ENCODE measurements around the gene BTBD8. TPM values are rescaled to one million over a fixed set of nuclear protein-coding genes. Genes with fewer than 3 reads are reported as not detected.
A peak's percentile ranks its signal among the peaks of the same experiment; 100 is the strongest.

The BTBD8 gene
- total RNA-seq, 1 experiment from 2014 or later: 3.9 TPM

DNA sequence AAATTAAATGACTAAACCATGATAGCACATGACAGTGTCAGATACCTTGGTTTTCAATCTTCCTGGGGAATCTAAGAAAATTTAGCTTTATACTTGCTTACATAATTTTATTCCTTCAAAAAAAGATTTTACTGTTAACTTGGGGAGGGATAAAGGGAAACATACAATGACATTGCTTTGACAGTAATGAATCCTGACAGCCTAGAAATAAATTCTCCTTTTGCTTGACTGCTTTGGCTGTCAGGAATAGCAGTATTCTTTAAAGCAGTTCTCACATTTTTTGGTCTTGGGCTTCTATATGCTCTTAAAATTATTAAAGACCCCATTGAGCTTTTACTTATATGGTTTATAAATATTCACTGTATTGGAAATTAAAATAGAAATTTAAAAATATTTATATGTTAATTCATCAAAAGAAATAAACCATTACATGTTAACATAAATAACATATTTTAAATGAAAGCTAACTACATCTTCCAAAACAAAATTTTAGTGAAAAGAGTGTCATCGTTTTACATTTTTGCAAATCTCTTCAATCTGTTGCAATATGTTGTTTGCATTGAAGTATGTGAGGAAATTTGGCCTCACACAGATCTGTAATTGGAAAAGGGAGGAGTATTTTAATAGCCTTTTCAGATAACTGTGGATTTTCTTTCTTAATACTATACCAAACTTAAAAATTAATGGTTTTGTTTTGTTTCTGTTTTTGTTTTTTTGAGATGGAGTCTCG is 34.2 kb upstream of the BTBD8 start:
- Histone ChIP-seq H3K4me3 (ENCODE audit: low read length) (no peak overlapping the region), H3K27me3 (ENCODE audit: low read length) (no peaks in the 10 kb centered on the region), H2AFZ (ENCODE audit: low read length) (no peak overlapping the region), H3K4me2 (ENCODE audit: low read length) (no peak overlapping the region), H3K27ac (ENCODE audit: low read length) (no peak overlapping the region), H3K36me3 (ENCODE audit: low read depth, low read length) (no peaks in the 10 kb centered on the region), H4K20me1 (ENCODE audit: low read length) (no peaks in the 10 kb centered on the region), H3K9ac (ENCODE audit: low read length) (no peak overlapping the region), H3K4me1 (ENCODE audit: insufficient read depth, low read length) (no peaks in the 10 kb centered on the region), H3K9me3 (ENCODE audit: low read length) (no peaks in the 10 kb centered on the region), H3K79me2 (ENCODE audit: low read length) (no peaks in the 10 kb centered on the region), H3F3A (ENCODE audit: low read length, unreplicated experiment) (no peaks in the 10 kb centered on the region), H3K9me2 (replicated peaks; ENCODE audit: low read length) (no peaks in the 10 kb centered on the region)
- BruUV-seq (replicated peaks): no TSS peak
- ATAC-seq (no peak), DNase-seq (no peak)
- ChIA-PET POLR2A (ENCODE audit: unreplicated experiment) (no interaction called here), CTCF (no interaction called here)
- intact Hi-C loops (cut with micrococcal nuclease): no loop called here
- TF ChIP-seq EZH2 (IDR thresholded peaks at IDR 0.05; ENCODE audit: low read length, unreplicated experiment) (no peak), EZH2phosphoT487 (IDR thresholded peaks at IDR 0.05; ENCODE audit: borderline replicate concordance, low read length) (no peak)
- TF ChIP-seq, protein P1, sequence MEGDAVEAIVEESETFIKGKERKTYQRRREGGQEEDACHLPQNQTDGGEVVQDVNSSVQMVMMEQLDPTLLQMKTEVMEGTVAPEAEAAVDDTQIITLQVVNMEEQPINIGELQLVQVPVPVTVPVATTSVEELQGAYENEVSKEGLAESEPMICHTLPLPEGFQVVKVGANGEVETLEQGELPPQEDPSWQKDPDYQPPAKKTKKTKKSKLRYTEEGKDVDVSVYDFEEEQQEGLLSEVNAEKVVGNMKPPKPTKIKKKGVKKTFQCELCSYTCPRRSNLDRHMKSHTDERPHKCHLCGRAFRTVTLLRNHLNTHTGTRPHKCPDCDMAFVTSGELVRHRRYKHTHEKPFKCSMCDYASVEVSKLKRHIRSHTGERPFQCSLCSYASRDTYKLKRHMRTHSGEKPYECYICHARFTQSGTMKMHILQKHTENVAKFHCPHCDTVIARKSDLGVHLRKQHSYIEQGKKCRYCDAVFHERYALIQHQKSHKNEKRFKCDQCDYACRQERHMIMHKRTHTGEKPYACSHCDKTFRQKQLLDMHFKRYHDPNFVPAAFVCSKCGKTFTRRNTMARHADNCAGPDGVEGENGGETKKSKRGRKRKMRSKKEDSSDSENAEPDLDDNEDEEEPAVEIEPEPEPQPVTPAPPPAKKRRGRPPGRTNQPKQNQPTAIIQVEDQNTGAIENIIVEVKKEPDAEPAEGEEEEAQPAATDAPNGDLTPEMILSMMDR (conservative IDR thresholded peaks at IDR 0.05; ENCODE audit: low read depth, low read length): no peak

DNA sequence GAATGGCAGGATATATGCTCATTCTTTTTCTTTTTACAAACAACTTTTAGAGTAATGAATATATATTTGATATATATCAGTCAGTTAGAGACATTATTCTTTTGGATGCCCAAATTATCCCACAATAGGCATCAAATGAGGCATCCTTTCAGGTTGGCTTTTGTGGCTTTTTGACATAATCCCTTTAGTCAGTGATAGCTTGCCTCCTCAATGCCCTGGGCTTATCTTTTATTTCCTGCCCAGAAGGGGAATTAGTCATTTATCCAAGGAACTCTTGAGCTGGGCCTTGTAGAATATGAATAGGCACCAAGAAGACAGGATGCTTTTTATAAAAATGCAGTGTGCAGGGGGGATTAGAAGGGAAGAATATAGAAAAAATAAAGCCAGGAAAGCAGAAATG is 28.2 kb upstream of the BTBD8 start:
- BruUV-seq (replicated peaks): no TSS peak
- Histone ChIP-seq H3K79me2 (ENCODE audit: low read length) (no peaks in the 10 kb centered on the region), H4K20me1 (ENCODE audit: low read length) (no peaks in the 10 kb centered on the region), H3F3A (ENCODE audit: low read length, unreplicated experiment) (no peaks in the 10 kb centered on the region), H3K4me3 (ENCODE audit: low read length) (no peak overlapping the region), H3K4me2 (ENCODE audit: low read length) (no peak overlapping the region), H3K27ac (ENCODE audit: low read length) (no peak overlapping the region), H3K9ac (ENCODE audit: low read length) (no peak overlapping the region), H3K9me2 (replicated peaks; ENCODE audit: low read length) (no peaks in the 10 kb centered on the region), H3K4me1 (ENCODE audit: insufficient read depth, low read length) (no peaks in the 10 kb centered on the region), H3K9me3 (ENCODE audit: low read length) (no peaks in the 10 kb centered on the region), H2AFZ (ENCODE audit: low read length) (no peak overlapping the region), H3K27me3 (ENCODE audit: low read length) (no peaks in the 10 kb centered on the region), H3K36me3 (ENCODE audit: low read depth, low read length) (no peaks in the 10 kb centered on the region)
- ATAC-seq (no peak), DNase-seq (no peak)
- ChIA-PET CTCF (no interaction called here), POLR2A (ENCODE audit: unreplicated experiment) (no interaction called here)
- TF ChIP-seq EZH2phosphoT487 (IDR thresholded peaks at IDR 0.05; ENCODE audit: borderline replicate concordance, low read length) (no peak), EZH2 (IDR thresholded peaks at IDR 0.05; ENCODE audit: low read length, unreplicated experiment) (no peak)
- TF ChIP-seq, protein P1 (conservative IDR thresholded peaks at IDR 0.05; ENCODE audit: low read depth, low read length): no peak
- intact Hi-C loops (cut with micrococcal nuclease): no loop called here

DNA sequence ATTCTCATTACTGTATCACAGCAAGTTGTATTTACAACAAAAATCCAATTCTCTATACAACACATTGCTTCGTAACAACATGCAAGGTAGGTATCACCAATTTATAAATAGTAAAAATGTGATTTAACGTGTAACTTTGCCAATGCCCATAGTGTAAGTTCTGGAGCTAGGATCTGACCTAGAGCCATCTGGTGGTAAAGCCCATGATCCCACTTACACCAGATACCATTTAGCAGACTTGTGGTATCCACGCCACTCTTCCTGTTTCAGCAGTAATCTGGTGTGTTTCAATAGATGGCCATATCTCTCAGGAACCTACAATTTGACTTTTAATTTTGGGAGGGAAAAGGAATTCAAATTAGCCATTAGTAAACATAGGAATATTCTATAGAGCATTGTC is 15.1 kb upstream of the BTBD8 start:
- H3K4me1 ChIP-seq (ENCODE audit: insufficient read depth, low read length): no peaks in the 10 kb centered on the region
- ATAC-seq (peak; percentile 59; the same call in 1 of the 2 replicates), DNase-seq (peak; percentile 10)
- CTCF ChIA-PET: no interaction called here
- no peak overlapping the region for H3K9ac ChIP-seq (ENCODE audit: low read length)
- intact Hi-C loops (cut with micrococcal nuclease): no loop called here
- TF ChIP-seq EZH2phosphoT487 (IDR thresholded peaks at IDR 0.05; ENCODE audit: borderline replicate concordance, low read length) (no peak), EZH2 (IDR thresholded peaks at IDR 0.05; ENCODE audit: low read length, unreplicated experiment) (no peak)
- TF ChIP-seq, protein P1 (conservative IDR thresholded peaks at IDR 0.05; ENCODE audit: low read depth, low read length): peak; percentile 44
- no peaks in the 10 kb centered on the region for H3K27me3 ChIP-seq (ENCODE audit: low read length)
- H3F3A ChIP-seq (ENCODE audit: low read length, unreplicated experiment): no peaks in the 10 kb centered on the region
- H3K36me3 ChIP-seq (ENCODE audit: low read depth, low read length): no peaks in the 10 kb centered on the region
- H4K20me1 ChIP-seq (ENCODE audit: low read length): no peaks in the 10 kb centered on the region
- H3K4me3 ChIP-seq (ENCODE audit: low read length): no peak overlapping the region
- H3K4me2 ChIP-seq (ENCODE audit: low read length): no peak overlapping the region
- H3K9me2 ChIP-seq (replicated peaks; ENCODE audit: low read length): no peaks in the 10 kb centered on the region
- no peak overlapping the region for H2AFZ ChIP-seq (ENCODE audit: low read length)
- no TSS peak for BruUV-seq (replicated peaks)
- H3K9me3 ChIP-seq (ENCODE audit: low read length): no peaks in the 10 kb centered on the region
- no peak overlapping the region for H3K27ac ChIP-seq (ENCODE audit: low read length)
- POLR2A ChIA-PET (ENCODE audit: unreplicated experiment): no interaction called here
- H3K79me2 ChIP-seq (ENCODE audit: low read length): no peaks in the 10 kb centered on the region
